ENCODE results near the gene RAB3GAP1. TPM values are rescaled to one million over a fixed set of nuclear protein-coding genes. Genes with fewer than 3 reads are reported as not detected.

RAB3GAP1 gene
- total RNA-seq, 3 donors from 2014 or later (not counting 1 experiment from before 2014, with no cell fraction given), result 9.6 to 12.6 (median 9.8) TPM

DNA sequence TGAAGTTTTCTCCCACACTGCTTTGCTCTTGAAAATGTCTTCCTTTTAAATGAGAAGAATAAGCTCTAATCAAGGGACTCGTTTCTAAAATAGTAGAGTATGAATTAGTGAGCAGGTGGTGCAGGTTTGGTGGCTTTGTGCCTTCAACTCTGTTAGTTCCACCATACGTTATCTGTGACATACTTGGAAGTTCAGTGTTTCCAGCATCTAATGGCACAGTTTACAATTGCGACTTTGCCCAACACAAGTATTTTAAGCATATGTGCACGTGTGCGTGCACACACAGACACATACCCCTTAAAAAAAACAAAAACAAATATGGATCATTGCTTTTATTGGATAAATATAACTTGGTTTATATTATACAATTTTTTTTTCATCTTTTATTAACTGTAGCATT lies 111.8 kb downstream of the RAB3GAP1 start:
- ATAC-seq, result no peak
- TF ChIP-seq, protein P1, sequence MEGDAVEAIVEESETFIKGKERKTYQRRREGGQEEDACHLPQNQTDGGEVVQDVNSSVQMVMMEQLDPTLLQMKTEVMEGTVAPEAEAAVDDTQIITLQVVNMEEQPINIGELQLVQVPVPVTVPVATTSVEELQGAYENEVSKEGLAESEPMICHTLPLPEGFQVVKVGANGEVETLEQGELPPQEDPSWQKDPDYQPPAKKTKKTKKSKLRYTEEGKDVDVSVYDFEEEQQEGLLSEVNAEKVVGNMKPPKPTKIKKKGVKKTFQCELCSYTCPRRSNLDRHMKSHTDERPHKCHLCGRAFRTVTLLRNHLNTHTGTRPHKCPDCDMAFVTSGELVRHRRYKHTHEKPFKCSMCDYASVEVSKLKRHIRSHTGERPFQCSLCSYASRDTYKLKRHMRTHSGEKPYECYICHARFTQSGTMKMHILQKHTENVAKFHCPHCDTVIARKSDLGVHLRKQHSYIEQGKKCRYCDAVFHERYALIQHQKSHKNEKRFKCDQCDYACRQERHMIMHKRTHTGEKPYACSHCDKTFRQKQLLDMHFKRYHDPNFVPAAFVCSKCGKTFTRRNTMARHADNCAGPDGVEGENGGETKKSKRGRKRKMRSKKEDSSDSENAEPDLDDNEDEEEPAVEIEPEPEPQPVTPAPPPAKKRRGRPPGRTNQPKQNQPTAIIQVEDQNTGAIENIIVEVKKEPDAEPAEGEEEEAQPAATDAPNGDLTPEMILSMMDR (IDR thresholded peaks at IDR 0.05), result no peak
- Histone ChIP-seq H3K9me3 (ENCODE audit: control insufficient read depth, insufficient read depth, low read length) (no peaks in the 10 kb centered on the region), H3K27me3 (ENCODE audit: control insufficient read depth, insufficient read depth, low read length) (no peaks in the 10 kb centered on the region), H3K4me3 (ENCODE audit: low read length) (no peak overlapping the region), H3K4me1 (ENCODE audit: control insufficient read depth, insufficient read depth, low read length) (no peaks in the 10 kb centered on the region), H3K36me3 (ENCODE audit: control insufficient read depth, insufficient read depth, low read length) (peaks cover 19% of the 10 kb centered on the region), H3K27ac (ENCODE audit: low read length) (no peak overlapping the region)
- Mint-ChIP-seq H3K4me3 (no peak overlapping the region), H3K4me1 (no peaks in the 10 kb centered on the region), H3K36me3 (peaks cover 8% of the 10 kb centered on the region), H3K27ac (no peak overlapping the region), H3K9me3 (no peaks in the 10 kb centered on the region), H3K27me3 (ENCODE audit: low read depth in 2 of 2) (no peaks in the 10 kb centered on the region)
- 93% methylated on average over 3 of the region's 5 CpGs for WGBS (ENCODE audit: insufficient coverage)
- intact Hi-C loops (cut with micrococcal nuclease), result no loop called here
- no peak for DNase-seq

DNA sequence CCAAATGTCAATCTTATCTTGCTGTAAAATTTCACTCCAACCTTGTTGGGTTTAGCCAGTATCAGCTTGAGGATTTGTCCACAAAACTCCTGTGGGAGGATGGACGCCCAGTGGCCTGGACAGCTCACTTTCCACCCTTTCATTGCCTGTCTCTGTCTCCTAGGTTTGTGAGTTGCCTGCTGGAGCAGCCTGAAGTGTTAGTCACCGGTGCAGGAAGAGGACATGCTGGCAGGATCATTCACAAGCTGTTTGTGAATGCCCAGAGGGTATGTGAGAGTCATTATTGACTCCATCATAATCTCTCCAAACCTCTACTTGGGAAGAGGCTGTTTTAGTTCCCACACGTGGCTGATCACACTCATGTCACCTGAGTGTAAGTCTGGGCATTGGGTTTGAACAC lies 112.3 kb downstream of the RAB3GAP1 start:
- Mint-ChIP-seq H3K36me3 (peaks cover 13% of the 10 kb centered on the region), H3K27ac (no peak overlapping the region)

DNA sequence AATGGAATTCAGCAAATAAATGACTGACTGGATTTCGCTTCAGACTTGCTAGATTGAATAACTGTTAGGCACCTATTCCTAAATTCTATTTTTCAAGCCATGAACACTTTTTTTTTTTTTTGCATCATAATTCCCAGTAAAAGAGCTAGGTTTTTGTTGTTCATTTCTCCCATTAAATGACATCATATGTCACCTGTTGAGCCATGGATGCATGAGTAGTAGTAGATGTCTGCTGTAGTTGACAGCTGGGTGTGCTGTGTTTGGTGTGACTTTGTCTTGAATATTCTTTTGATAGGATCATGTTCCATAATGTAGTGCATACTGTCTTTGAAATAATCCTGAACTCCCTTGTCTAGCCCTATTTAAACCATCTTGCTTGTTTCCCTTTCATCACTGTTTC lies 115.2 kb downstream of the RAB3GAP1 start:
- no peak overlapping the region for H3K4me3 ChIP-seq (ENCODE audit: low read length)
- H3K27me3 ChIP-seq (ENCODE audit: control insufficient read depth, insufficient read depth, low read length), result no peaks in the 10 kb centered on the region
- no peaks in the 10 kb centered on the region for H3K9me3 ChIP-seq (ENCODE audit: control insufficient read depth, insufficient read depth, low read length)
- H3K4me1 ChIP-seq (ENCODE audit: control insufficient read depth, insufficient read depth, low read length), result no peaks in the 10 kb centered on the region
- ATAC-seq, result no peak
- WGBS (ENCODE audit: insufficient coverage), result 100% methylated on average over 1 of the region's 1 CpG
- Mint-ChIP-seq H3K4me3 (no peak overlapping the region), H3K27me3 (ENCODE audit: low read depth in 2 of 2) (no peaks in the 10 kb centered on the region), H3K36me3 (peaks cover 16% of the 10 kb centered on the region), H3K4me1 (peaks cover 10 to 14% of the 10 kb centered on the region in 2 donors), H3K9me3 (no peaks in the 10 kb centered on the region), H3K27ac (no peak overlapping the region)
- H3K36me3 ChIP-seq (ENCODE audit: control insufficient read depth, insufficient read depth, low read length), result peaks cover 28% of the 10 kb centered on the region
- DNase-seq, result no peak
- intact Hi-C loops (cut with micrococcal nuclease), result no loop called here
- no peak overlapping the region for H3K27ac ChIP-seq (ENCODE audit: low read length)
- TF ChIP-seq, protein P1 (IDR thresholded peaks at IDR 0.05), result no peak

More for the DNA sequence above, 112.3 kb downstream of the RAB3GAP1 start:
- no peak for DNase-seq
- Histone ChIP-seq H3K27me3 (ENCODE audit: control insufficient read depth, insufficient read depth, low read length) (no peaks in the 10 kb centered on the region), H3K9me3 (ENCODE audit: control insufficient read depth, insufficient read depth, low read length) (no peaks in the 10 kb centered on the region), H3K4me3 (ENCODE audit: low read length) (no peak overlapping the region), H3K36me3 (ENCODE audit: control insufficient read depth, insufficient read depth, low read length) (peaks cover 24% of the 10 kb centered on the region), H3K27ac (ENCODE audit: low read length) (no peak overlapping the region), H3K4me1 (ENCODE audit: control insufficient read depth, insufficient read depth, low read length) (no peaks in the 10 kb centered on the region)
- ATAC-seq, result no peak
- H3K27me3 Mint-ChIP-seq (ENCODE audit: low read depth in 2 of 2), result no peaks in the 10 kb centered on the region
- no peaks in the 10 kb centered on the region for H3K4me1 Mint-ChIP-seq
- TF ChIP-seq, protein P1 (IDR thresholded peaks at IDR 0.05), result no peak
- no peak overlapping the region for H3K4me3 Mint-ChIP-seq
- 90% methylated on average over 3 of the region's 3 CpGs for WGBS (ENCODE audit: insufficient coverage)
- intact Hi-C loops (cut with micrococcal nuclease), result no loop called here
- no peaks in the 10 kb centered on the region for H3K9me3 Mint-ChIP-seq

DNA sequence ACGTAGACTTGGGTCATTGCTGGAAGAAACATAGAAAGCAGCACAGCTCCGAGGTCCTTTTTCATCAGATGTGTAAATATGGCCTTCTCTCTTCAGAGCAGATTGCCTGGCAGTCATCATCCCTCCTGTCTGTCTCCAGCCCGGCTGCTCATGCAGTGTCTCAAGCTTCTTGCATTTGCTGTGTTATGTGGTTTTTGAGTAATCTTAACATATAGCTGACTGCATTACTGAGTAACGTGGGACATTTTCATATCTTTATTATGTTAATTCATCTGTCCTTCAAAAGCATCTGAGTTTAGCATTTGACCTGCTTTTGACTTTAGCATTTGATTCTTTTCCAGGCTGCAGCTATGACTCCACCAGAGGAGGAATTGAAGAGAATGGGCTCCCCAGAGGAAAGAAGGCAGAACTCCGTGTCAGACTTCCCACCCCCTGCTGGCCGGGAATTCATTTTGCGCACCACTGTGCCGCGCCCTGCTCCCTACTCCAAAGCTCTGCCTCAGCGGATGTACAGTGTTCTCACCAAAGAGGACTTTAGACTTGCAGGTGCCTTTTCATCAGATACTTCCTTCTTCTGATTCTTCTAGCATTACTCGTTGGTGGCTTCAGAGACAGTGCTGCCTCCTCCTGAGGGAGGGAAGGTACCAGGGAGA lies 116.2 kb downstream of the RAB3GAP1 start:
- Mint-ChIP-seq H3K9me3 (no peaks in the 10 kb centered on the region), H3K27ac (no peak overlapping the region), H3K36me3 (peaks cover 16% of the 10 kb centered on the region), H3K4me1 (peaks cover 10 to 14% of the 10 kb centered on the region in 2 donors), H3K4me3 (peak overlapping the region; percentile 39), H3K27me3 (ENCODE audit: low read depth in 2 of 2) (no peaks in the 10 kb centered on the region)
- H3K4me1 ChIP-seq (ENCODE audit: control insufficient read depth, insufficient read depth, low read length), result no peaks in the 10 kb centered on the region
- peaks cover 28% of the 10 kb centered on the region for H3K36me3 ChIP-seq (ENCODE audit: control insufficient read depth, insufficient read depth, low read length)
- H3K27me3 ChIP-seq (ENCODE audit: control insufficient read depth, insufficient read depth, low read length), result no peaks in the 10 kb centered on the region
- H3K4me3 ChIP-seq (ENCODE audit: low read length), result no peak overlapping the region
- WGBS (ENCODE audit: insufficient coverage), result 95% methylated on average over 11 of the region's 11 CpGs
- TF ChIP-seq, protein P1 (IDR thresholded peaks at IDR 0.05), result no peak
- DNase-seq (no peak), ATAC-seq (no peak)
- intact Hi-C loops (cut with micrococcal nuclease), result no loop called here
- H3K9me3 ChIP-seq (ENCODE audit: control insufficient read depth, insufficient read depth, low read length), result no peaks in the 10 kb centered on the region
- H3K27ac ChIP-seq (ENCODE audit: low read length), result no peak overlapping the region

Data from natural killer cell (primary cell).